ENCODE results near the gene MCC.

DNA sequence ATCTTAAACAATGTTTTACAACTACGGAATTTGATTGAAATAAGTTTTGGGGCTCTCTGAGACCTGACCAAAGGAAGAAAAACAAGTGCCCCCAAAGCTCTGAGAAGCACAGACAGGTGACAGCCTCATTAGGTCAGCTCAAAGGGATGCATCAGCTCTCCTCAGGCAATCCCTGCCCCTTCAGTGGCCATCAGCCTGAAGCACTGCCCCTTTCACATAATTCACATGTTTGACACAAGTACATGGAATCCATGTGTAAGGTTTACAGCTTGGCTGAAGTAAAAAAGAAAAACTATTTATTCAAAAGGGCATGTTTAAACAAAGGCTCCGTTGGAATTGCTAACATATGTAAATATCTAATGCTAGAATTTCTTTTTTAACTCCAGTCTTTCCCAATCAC lies 109.7 kb downstream of the MCC start:
- TF ChIP-seq GATA3 (IDR thresholded peaks at IDR 0.05; ENCODE audit: low read depth, low read length) (no peak), GATA2 (IDR thresholded peaks at IDR 0.05; ENCODE audit: low read depth, low read length) (no peak)
